ENCODE results near the gene IFT88.

DNA sequence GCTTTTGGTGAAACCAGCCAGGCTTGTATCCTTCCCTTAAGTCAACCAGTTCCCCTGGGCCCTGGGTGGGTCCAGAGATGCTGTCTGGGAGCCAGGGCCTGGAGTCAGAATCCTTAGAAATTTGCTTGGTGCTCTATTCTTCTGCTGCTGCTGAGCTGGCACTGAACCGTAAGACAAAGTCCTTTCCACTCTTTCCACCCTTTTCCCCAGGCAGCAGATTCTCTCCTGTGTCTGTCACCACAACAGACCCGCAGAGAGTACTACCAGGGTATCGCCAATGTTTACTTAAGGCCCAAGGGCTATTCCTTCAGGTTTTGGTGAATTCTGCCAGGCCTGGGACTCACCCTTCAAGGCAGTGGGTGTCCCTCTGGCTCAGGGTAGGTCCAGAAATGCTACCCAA, 12.2 kb downstream of the IFT88 start:
- TF ChIP-seq, protein P1, sequence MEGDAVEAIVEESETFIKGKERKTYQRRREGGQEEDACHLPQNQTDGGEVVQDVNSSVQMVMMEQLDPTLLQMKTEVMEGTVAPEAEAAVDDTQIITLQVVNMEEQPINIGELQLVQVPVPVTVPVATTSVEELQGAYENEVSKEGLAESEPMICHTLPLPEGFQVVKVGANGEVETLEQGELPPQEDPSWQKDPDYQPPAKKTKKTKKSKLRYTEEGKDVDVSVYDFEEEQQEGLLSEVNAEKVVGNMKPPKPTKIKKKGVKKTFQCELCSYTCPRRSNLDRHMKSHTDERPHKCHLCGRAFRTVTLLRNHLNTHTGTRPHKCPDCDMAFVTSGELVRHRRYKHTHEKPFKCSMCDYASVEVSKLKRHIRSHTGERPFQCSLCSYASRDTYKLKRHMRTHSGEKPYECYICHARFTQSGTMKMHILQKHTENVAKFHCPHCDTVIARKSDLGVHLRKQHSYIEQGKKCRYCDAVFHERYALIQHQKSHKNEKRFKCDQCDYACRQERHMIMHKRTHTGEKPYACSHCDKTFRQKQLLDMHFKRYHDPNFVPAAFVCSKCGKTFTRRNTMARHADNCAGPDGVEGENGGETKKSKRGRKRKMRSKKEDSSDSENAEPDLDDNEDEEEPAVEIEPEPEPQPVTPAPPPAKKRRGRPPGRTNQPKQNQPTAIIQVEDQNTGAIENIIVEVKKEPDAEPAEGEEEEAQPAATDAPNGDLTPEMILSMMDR (IDR thresholded peaks at IDR 0.05) = no peak
- TF ChIP-seq POLR2A (IDR thresholded peaks at IDR 0.05) = no peak
